H1 (cell line): ENCODE data around the gene FOXC1. TPM values are rescaled to one million over a fixed set of nuclear protein-coding genes. Genes with fewer than 3 reads are reported as not detected.

ENCODE experiments used
- CTCF ChIA-PET: fragments of 300-600 bp; sonication (Branson Sonifier 250); formaldehyde crosslinking; loops from one replicate; lab custom pipeline; 2021; ENCODE audit not compliant: partially characterized antibody; lab: Charles Lee
- POLR2A ChIA-PET: fragments of 300-600 bp; sonication (Branson Sonifier 250); formaldehyde crosslinking; loops from one replicate; lab custom pipeline; 2021; ENCODE audit warnings: inconsistent platforms; ENCODE audit not compliant: partially characterized antibody; lab: Charles Lee
- DNase-seq, 2 experiments: peaks; one replicate each; pipeline versions ENCODE4 v3.0.0 to v3.0.0-alpha.2; 2010 to 2022; ENCODE audit warnings: low spot score in 2 of 2, low read depth in 1 of 2, mixed read lengths in 1 of 2
- FAIRE-seq: peaks from 2 replicates; lab custom pipeline; 2011; peaks lifted over from hg19 to GRCh38; lab: Jason Lieb, UNC
- H2AFZ ChIP-seq: 2 replicates; pipeline ENCODE4 v1.8.1; 2012; ENCODE audit warnings: low read length, inconsistent platforms
- H2AK5ac ChIP-seq: 2 replicates; pipeline ENCODE4 v1.6.1; 2013; ENCODE audit warnings: low read depth, low read length
- H2BK120ac ChIP-seq: replicated peaks from 2 replicates; pipeline ENCODE3; 2013; ENCODE audit warnings: low read depth, low read length, inconsistent platforms
- H2BK12ac ChIP-seq: 2 replicates; pipeline ENCODE4 v1.6.1; 2013; ENCODE audit warnings: low read depth, low read length
- H2BK15ac ChIP-seq: 2 replicates; pipeline ENCODE4 v1.6.1; 2013; ENCODE audit warnings: low read length
- H2BK20ac ChIP-seq: 2 replicates; pipeline ENCODE4 v1.6.1; 2013; ENCODE audit warnings: low read length
- H2BK5ac ChIP-seq: 2 replicates; pipeline ENCODE4 v1.6.1; 2013; ENCODE audit warnings: low read depth, low read length
- H3K14ac ChIP-seq: 2 replicates; pipeline ENCODE4 v1.6.1; 2013; ENCODE audit warnings: inconsistent platforms; ENCODE audit not compliant: insufficient read length
- H3K18ac ChIP-seq: 2 replicates; pipeline ENCODE4 v1.6.1; 2013; ENCODE audit warnings: low read length; ENCODE audit errors: extremely low read depth
- H3K23ac ChIP-seq: 2 replicates; pipeline ENCODE4 v1.6.1; 2013; ENCODE audit warnings: inconsistent platforms; ENCODE audit not compliant: insufficient read length
- H3K23me2 ChIP-seq: 2 replicates; pipeline ENCODE4 v1.6.1; 2013; ENCODE audit warnings: low read depth, low read length
- H3K27ac ChIP-seq: 2 replicates; pipeline ENCODE4 v1.6.1; 2011; ENCODE audit warnings: low read depth, low read length, inconsistent platforms
- H3K27me3 ChIP-seq, 4 experiments: replicated peaks in 1 of 4; 1 replicate in 1 of 4; 2 replicates in 3 of 4; pipeline versions ENCODE4 v1.6.1 to v1.8.1; 2011 to 2013; ENCODE audit warnings: low read length in 3 of 4, mild to moderate bottlenecking in 3 of 4, inconsistent platforms in 2 of 4, mixed read lengths in 2 of 4, moderate library complexity in 1 of 4; ENCODE audit not compliant: control insufficient read depth in 3 of 4, insufficient read depth in 3 of 4; ENCODE audit errors: extremely low read depth in 1 of 4
- H3K36me3 ChIP-seq, 4 experiments: 2 replicates each; pipeline versions ENCODE4 v1.6.1 to v1.8.1; 2011 to 2013; ENCODE audit warnings: mild to moderate bottlenecking in 4 of 4, low read length in 3 of 4, moderate library complexity in 2 of 4, control low read depth in 1 of 4, inconsistent platforms in 1 of 4; ENCODE audit not compliant: insufficient read depth in 4 of 4, control insufficient read depth in 2 of 4
- H3K4ac ChIP-seq: replicated peaks from 2 replicates; pipeline ENCODE3; 2013; ENCODE audit warnings: low read length, low read depth, mixed read lengths, inconsistent platforms; ENCODE audit not compliant: insufficient read length
- H3K4me1 ChIP-seq, 4 experiments: replicated peaks in 1 of 4; 1 replicate in 1 of 4; 2 replicates in 3 of 4; pipeline versions ENCODE4 v1.6.1 to v1.8.1; 2011 to 2013; ENCODE audit warnings: low read length in 3 of 4, inconsistent platforms in 2 of 4, mixed read lengths in 1 of 4; ENCODE audit not compliant: insufficient read depth in 4 of 4, control insufficient read depth in 3 of 4
- H3K4me2 ChIP-seq, 2 experiments: 2 replicates each; pipeline versions ENCODE4 v1.6.1 to v1.8.1; 2011 to 2013; ENCODE audit warnings: low read depth in 2 of 2, low read length in 2 of 2, control low read depth in 1 of 2, inconsistent platforms in 1 of 2, mild to moderate bottlenecking in 1 of 2; ENCODE audit not compliant: insufficient read depth in 1 of 2
- H3K4me3 ChIP-seq, 4 experiments: fragments of 200-600, 300-600 bp in 1 of 4; sonication (generic), shearing (Covaris generic), sonication (Bioruptor Twin) in 1 of 4; 2 replicates each; pipeline versions ENCODE4 v1.5.1 to v1.8.1; 2011 to 2016; ENCODE audit warnings: low read length in 4 of 4, low read depth in 3 of 4, control low read depth in 2 of 4, inconsistent platforms in 2 of 4, mild to moderate bottlenecking in 2 of 4, mixed read lengths in 1 of 4, moderate library complexity in 1 of 4; ENCODE audit not compliant: insufficient read depth in 2 of 4; ENCODE audit errors: extremely low read depth in 1 of 4
- H3K56ac ChIP-seq: replicated peaks from 2 replicates; pipeline ENCODE3; 2013; ENCODE audit warnings: low read depth, mild to moderate bottlenecking, mixed read lengths, low read length, inconsistent platforms; ENCODE audit not compliant: insufficient read length
- H3K79me1 ChIP-seq: 2 replicates; pipeline ENCODE4 v1.6.1; 2013; ENCODE audit warnings: low read depth, low read length, control low read depth
- H3K79me2 ChIP-seq, 2 experiments: 2 replicates each; pipeline versions ENCODE4 v1.6.1 to v1.8.1; 2012 to 2013; ENCODE audit warnings: low read length in 2 of 2, mild to moderate bottlenecking in 2 of 2, inconsistent platforms in 1 of 2; ENCODE audit not compliant: insufficient read depth in 2 of 2, control insufficient read depth in 1 of 2
- H3K9ac ChIP-seq, 4 experiments: replicated peaks in 1 of 4; 1 replicate in 1 of 4; 2 replicates in 3 of 4; pipeline versions ENCODE4 v1.6.1 to v1.8.1; 2011 to 2013; ENCODE audit warnings: low read depth in 3 of 4, low read length in 3 of 4, control low read depth in 2 of 4, mild to moderate bottlenecking in 2 of 4, moderate library complexity in 2 of 4, inconsistent platforms in 1 of 4; ENCODE audit errors: extremely low read depth in 1 of 4
- H3K9me3 ChIP-seq, 2 experiments: 2 replicates each; pipeline versions ENCODE4 v1.6.1 to v1.8.1; 2012 to 2013; ENCODE audit warnings: mild to moderate bottlenecking in 2 of 2, moderate library complexity in 2 of 2, control low read depth in 1 of 2, inconsistent platforms in 1 of 2, low read depth in 1 of 2, low read length in 1 of 2, mixed read lengths in 1 of 2; ENCODE audit not compliant: insufficient read depth in 2 of 2
- H4K20me1 ChIP-seq, 2 experiments: replicated peaks in 1 of 2; 2 replicates each; pipeline versions ENCODE3 to v1.8.1; 2011 to 2013; ENCODE audit warnings: inconsistent platforms in 2 of 2, low read length in 2 of 2, mild to moderate bottlenecking in 1 of 2; ENCODE audit not compliant: insufficient read depth in 2 of 2, control insufficient read depth in 1 of 2
- H4K5ac ChIP-seq: 2 replicates; pipeline ENCODE4 v1.6.1; 2013; ENCODE audit warnings: low read length, low read depth, mixed read lengths, inconsistent platforms; ENCODE audit not compliant: insufficient read length
- H4K8ac ChIP-seq: 2 replicates; pipeline ENCODE4 v1.8.0; 2013; ENCODE audit warnings: mild to moderate bottlenecking, moderate library complexity, low read length, inconsistent platforms; ENCODE audit not compliant: insufficient read depth; ENCODE audit errors: extremely low read depth
- H4K91ac ChIP-seq: replicated peaks from 2 replicates; pipeline ENCODE3; 2013; ENCODE audit warnings: low read length, mixed read lengths, inconsistent platforms; ENCODE audit not compliant: insufficient read length
- CTBP2 ChIP-seq: IDR thresholded peaks from 2 replicates; pipeline ENCODE4 v1.7.0; 2011; ENCODE audit warnings: borderline replicate concordance, mild to moderate bottlenecking, moderate library complexity, mixed read lengths, low read length; ENCODE audit not compliant: insufficient read depth, insufficient read length
- EZH2 ChIP-seq: fragments of 200-600 bp; sonication (generic); IDR thresholded peaks from 2 replicates; pipeline ENCODE4 v1.7.1; 2012; ENCODE audit warnings: low read depth, mild to moderate bottlenecking, moderate library complexity, low read length, inconsistent platforms; ENCODE audit not compliant: severe bottlenecking
- RBBP5 ChIP-seq: IDR thresholded peaks from 2 replicates; pipeline ENCODE4 v1.7.1; 2012; ENCODE audit warnings: low read depth, mild to moderate bottlenecking, inconsistent platforms, low read length, moderate library complexity, borderline replicate concordance
- SUZ12 ChIP-seq: fragments of 200-600 bp; sonication (generic); IDR thresholded peaks from 2 replicates; pipeline ENCODE4 v1.6.1; 2012; ENCODE audit warnings: mild to moderate bottlenecking, inconsistent platforms, low read length, moderate library complexity, mixed read lengths
- TAF7 ChIP-seq: optimal IDR thresholded peaks from 2 replicates; pipeline ENCODE3; 2011; ENCODE audit warnings: low read depth, mild to moderate bottlenecking, inconsistent platforms, low read length, moderate library complexity, borderline replicate concordance
- TBP ChIP-seq: IDR thresholded peaks from 2 replicates; pipeline ENCODE4 v1.6.1; 2011; ENCODE audit warnings: low read depth, low read length, improper control_type of control experiment
- WGBS, 2 experiments: shearing (Covaris generic) in 1 of 2; methylation state at CpG; one replicate each; pipeline versions ENCODE4 v1.1.6 to v1.1.7; 2013 to 2015; ENCODE audit warnings: low lambda C conversion rate in 2 of 2, mixed read lengths in 2 of 2, inconsistent platforms in 1 of 2, low coverage in 1 of 2, missing lambda C conversion rate in 1 of 2; ENCODE audit not compliant: insufficient replicate concordance in 2 of 2, insufficient coverage in 1 of 2, insufficient read length in 1 of 2; ENCODE audit errors: extremely low coverage in 1 of 2, missing lambda C conversion rate in 1 of 2; 5-methylcytosine and 5-hydroxymethylcytosine counted together
- polyA plus RNA-seq, 7 experiments: library from polyadenylated mRNA; depleted of rRNA in 3 of 7; stranded (reverse) in 5 of 7; unstranded in 2 of 7; fragments of >200 nt in 5 of 7; fragments of 200-250 nt in 2 of 7; gene quantifications; 1 replicate in 5 of 7; 2 replicates in 1 of 7; 4 replicates in 1 of 7; pipeline versions ENCODE4 v1.2.1 to v1.2.3, GENCODE V29; 2011 to 2013; ENCODE audit warnings: missing spikeins in 2 of 7, mixed read lengths in 2 of 7
- total RNA-seq: library from RNA; stranded (reverse); fragmentation: NEBNext Ultra II Directional; extraction: Animal tissue kit (Norgen Biotek cat#: 25700); gene quantifications from 2 replicates; pipeline ENCODE4 v1.2.1, GENCODE V29; 2021
- TF ChIP-seq, protein P1 (sequence below): IDR thresholded peaks from 2 replicates; pipeline ENCODE4 v1.6.1; 2012; ENCODE audit warnings: inconsistent platforms
- TF ChIP-seq, protein P2 (sequence below): IDR thresholded peaks from 2 replicates; pipeline ENCODE4 v1.6.1; 2012; ENCODE audit warnings: low read length, inconsistent platforms

The FOXC1 gene
- total and polyA plus RNA-seq, 2 of the 8 experiments (the other 6 are each of a cell fraction or from before 2014, with no cell fraction given): 0.22 TPM; not detected in 1

DNA sequence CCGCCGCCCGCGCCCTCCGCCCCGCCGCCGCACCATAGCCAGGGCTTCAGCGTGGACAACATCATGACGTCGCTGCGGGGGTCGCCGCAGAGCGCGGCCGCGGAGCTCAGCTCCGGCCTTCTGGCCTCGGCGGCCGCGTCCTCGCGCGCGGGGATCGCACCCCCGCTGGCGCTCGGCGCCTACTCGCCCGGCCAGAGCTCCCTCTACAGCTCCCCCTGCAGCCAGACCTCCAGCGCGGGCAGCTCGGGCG, 1.5 kb downstream of the FOXC1 start:
- WGBS, 2 experiments: 1% methylated on average over 23 of the region's 38 CpGs; no CpG with 5 or more reads in 1 of the 2 experiments
- Histone ChIP-seq H2AK5ac (no peak overlapping the region), H2BK15ac (no peak overlapping the region), H3K4ac (no peak overlapping the region), H4K8ac (peak overlapping the region; percentile 40; the same call in 1 of the 2 replicates), H3K4me2 (peak overlapping the region in 1 of 2 experiments; percentile 43; a peak in 1 of 4 replicates), H2AFZ (no peak overlapping the region), H4K20me1 (peaks cover 15 to 17% of the 10 kb centered on the region in 2 experiments), H2BK120ac (no peak overlapping the region), H3K4me3 (no peak overlapping the region; a peak in 1 of 8 replicates), H4K5ac (no peak overlapping the region), H3K27me3 (peaks cover 82 to 100% (median 91%) of the 10 kb centered on the region in 4 experiments), H3K27ac (no peak overlapping the region), H2BK5ac (no peak overlapping the region), H3K36me3 (peaks cover 0 to 16% (median 0%) of the 10 kb centered on the region in 4 experiments; a peak in 1 of 8 replicates), H3K4me1 (peaks cover 7 to 40% (median 20%) of the 10 kb centered on the region in 4 experiments), H2BK20ac (no peak overlapping the region), H3K23me2 (peaks cover 20% of the 10 kb centered on the region; the same call in 1 of the 2 replicates), H3K79me2 (no peaks in the 10 kb centered on the region), H3K14ac (no peak overlapping the region), H3K79me1 (no peaks in the 10 kb centered on the region), H3K56ac (no peak overlapping the region), H2BK12ac (no peak overlapping the region), H3K23ac (no peak overlapping the region), H3K9me3 (no peaks in the 10 kb centered on the region; a peak in 1 of 4 replicates), H3K18ac (no peak overlapping the region), H4K91ac (no peak overlapping the region), H3K9ac (no peak overlapping the region)
- DNase-seq (no peak), FAIRE-seq (no peak)
- ChIA-PET POLR2A (interaction anchor here (2.0 kb wide), 1 partner anchor 9 kb away, joined by 7 read pairs; no protein-coding TSS in a partner anchor), CTCF (interaction anchor here (0.7 to 2.2 kb wide), 8 partner anchors 8 to 1022 kb away, joined by 3 to 13 read pairs (median 4); no protein-coding TSS in a partner anchor)
- no peak for TF ChIP-seq SUZ12
- TF ChIP-seq, protein P1, sequence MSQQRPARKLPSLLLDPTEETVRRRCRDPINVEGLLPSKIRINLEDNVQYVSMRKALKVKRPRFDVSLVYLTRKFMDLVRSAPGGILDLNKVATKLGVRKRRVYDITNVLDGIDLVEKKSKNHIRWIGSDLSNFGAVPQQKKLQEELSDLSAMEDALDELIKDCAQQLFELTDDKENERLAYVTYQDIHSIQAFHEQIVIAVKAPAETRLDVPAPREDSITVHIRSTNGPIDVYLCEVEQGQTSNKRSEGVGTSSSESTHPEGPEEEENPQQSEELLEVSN: no peak
- TF ChIP-seq TBP: no peak
- no peak for TF ChIP-seq CTBP2
- TF ChIP-seq TAF7: no peak
- 0 out of 2 replicates have a peak, but pooled peaks have one; percentile 28 for TF ChIP-seq RBBP5
- TF ChIP-seq, protein P2, sequence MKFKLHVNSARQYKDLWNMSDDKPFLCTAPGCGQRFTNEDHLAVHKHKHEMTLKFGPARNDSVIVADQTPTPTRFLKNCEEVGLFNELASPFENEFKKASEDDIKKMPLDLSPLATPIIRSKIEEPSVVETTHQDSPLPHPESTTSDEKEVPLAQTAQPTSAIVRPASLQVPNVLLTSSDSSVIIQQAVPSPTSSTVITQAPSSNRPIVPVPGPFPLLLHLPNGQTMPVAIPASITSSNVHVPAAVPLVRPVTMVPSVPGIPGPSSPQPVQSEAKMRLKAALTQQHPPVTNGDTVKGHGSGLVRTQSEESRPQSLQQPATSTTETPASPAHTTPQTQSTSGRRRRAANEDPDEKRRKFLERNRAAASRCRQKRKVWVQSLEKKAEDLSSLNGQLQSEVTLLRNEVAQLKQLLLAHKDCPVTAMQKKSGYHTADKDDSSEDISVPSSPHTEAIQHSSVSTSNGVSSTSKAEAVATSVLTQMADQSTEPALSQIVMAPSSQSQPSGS: no peak
- peak; percentile 33 for TF ChIP-seq EZH2
